ENCODE measurements around the gene RALY. TPM values are rescaled to one million over a fixed set of nuclear protein-coding genes. Genes with fewer than 3 reads are reported as not detected.

RALY gene
- total and polyA plus RNA-seq, 10 of the 15 experiments (the other 5 are each of a cell fraction or from before 2014, with no cell fraction given): 1.2 to 246 (median 137) TPM

DNA sequence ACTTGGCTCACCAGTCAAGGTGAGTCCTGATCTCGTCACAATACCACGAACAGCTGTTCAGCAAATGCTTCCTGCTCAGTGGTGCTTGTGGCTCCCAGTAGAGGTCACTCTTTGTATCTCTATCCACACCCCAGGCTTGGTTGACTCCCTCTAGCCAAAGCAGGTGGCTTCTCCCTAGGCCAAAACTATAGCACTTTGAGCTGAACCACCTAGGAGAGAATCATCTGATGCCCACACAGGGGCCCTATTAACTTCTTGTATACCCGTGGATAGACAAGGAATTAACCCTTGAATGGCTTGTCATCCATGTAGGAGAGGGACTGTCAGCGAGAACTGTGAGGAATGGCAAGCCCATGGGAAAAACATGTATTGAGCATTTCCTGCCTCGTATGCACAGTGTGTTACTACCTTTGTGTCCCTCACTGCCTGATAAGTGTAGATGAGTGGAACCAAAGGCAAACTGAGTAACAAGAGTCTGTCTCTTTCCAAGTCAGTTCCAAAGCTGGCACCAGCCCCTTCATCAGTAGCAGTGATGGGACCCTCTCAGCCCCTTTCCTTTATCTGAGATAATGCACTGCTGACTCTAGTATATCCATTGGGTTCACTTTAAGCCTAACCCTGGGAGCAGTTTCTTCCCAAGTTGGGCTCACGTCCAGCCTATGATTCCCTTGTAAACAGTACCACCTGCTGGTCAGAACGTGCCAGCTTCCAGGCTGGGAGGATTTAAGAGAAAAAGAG lies 75.8 kb downstream of the RALY start:
- DNase-seq (ENCODE audit: low read depth, low spot score) (peak; percentile 30), FAIRE-seq (peak; percentile 86), ATAC-seq (peak; percentile 97)
- no peaks in the 10 kb centered on the region for H3K27me3 ChIP-seq (replicated peaks in 1 of 2; ENCODE audit: control insufficient read depth in 2 of 2, insufficient read depth in 2 of 2, low read length in 1 of 2)
- H3K36me3 ChIP-seq (ENCODE audit: control insufficient read depth in 2 of 2, insufficient read depth in 2 of 2, low read length in 1 of 2): peaks cover 14 to 17% of the 10 kb centered on the region in 2 experiments
- H3K4me2 ChIP-seq (ENCODE audit: control insufficient read depth, insufficient read depth): no peak overlapping the region
- H4K20me1 ChIP-seq (ENCODE audit: control insufficient read depth, insufficient read depth): no peaks in the 10 kb centered on the region; the same call in 1 of the 2 replicates
- WGBS (ENCODE audit: insufficient coverage, insufficient replicate concordance, low lambda C conversion rate, missing lambda C conversion rate): 29% methylated on average over 7 of the region's 7 CpGs
- H3K9me3 ChIP-seq (replicated peaks; ENCODE audit: control insufficient read depth, insufficient read depth, low read length): no peaks in the 10 kb centered on the region
- BruUV-seq (replicated peaks): no TSS peak
- H3K9ac ChIP-seq (ENCODE audit: control insufficient read depth, insufficient read depth, low read length): no peak overlapping the region
- H3K4me1 ChIP-seq (ENCODE audit: control insufficient read depth, insufficient read depth, low read length): no peaks in the 10 kb centered on the region
- H2AFZ ChIP-seq (ENCODE audit: control insufficient read depth, low read depth, low read length): no peak overlapping the region
- no peak overlapping the region for H3K4me3 ChIP-seq
- intact Hi-C loops (cut with micrococcal nuclease; ENCODE audit: unreplicated experiment): loop anchor here (1.0 to 5.0 kb wide), 3 partner anchors 60 to 206 kb away; no protein-coding TSS in a partner anchor
- no peak overlapping the region for H3K27ac ChIP-seq (ENCODE audit: control insufficient read depth, insufficient read depth)
- in situ Hi-C loops (cut with MboI): loop anchor here (5.0 kb wide), 1 partner anchor 202 kb away; no protein-coding TSS in a partner anchor
- ChIA-PET RAD21 (ENCODE audit: unreplicated experiment) (interaction anchor here (1.1 to 2.5 kb wide), 3 partner anchors 9 to 207 kb away, joined by 3 to 7 read pairs (median 3); no protein-coding TSS in a partner anchor), SMC1A (ENCODE audit: uncharacterized antibody, unreplicated experiment) (interaction anchor here (0.9 to 3.2 kb wide), 9 partner anchors 9 to 233 kb away, joined by 3 to 17 read pairs (median 3); partner anchors contain the start of gene EIF2S2), CTCF (interaction anchor here (0.6 to 4.0 kb wide), 25 partner anchors 9 to 256 kb away, joined by 3 to 30 read pairs (median 4); partner anchors contain the start of gene EIF2S2), POLR2A (interaction anchor here (0.5 to 1.4 kb wide), 3 partner anchors 22 to 1734 kb away, joined by 3 to 4 read pairs (median 3); partner anchors contain the start of gene EIF2S2)
- peaks cover 6% of the 10 kb centered on the region for H3K79me2 ChIP-seq (ENCODE audit: control insufficient read depth, insufficient read depth, low read length)
- no peak for TF ChIP-seq ASH2L (IDR thresholded peaks at IDR 0.05; ENCODE audit: borderline replicate concordance, low read depth)
- TF ChIP-seq MXI1 (IDR thresholded peaks at IDR 0.05; ENCODE audit: low read depth, low read length): no peak
- TF ChIP-seq ESRRA (IDR thresholded peaks at IDR 0.05; ENCODE audit: low read length): no peak
- peak; percentile 91 for TF ChIP-seq RAD21 (IDR thresholded peaks at IDR 0.05; ENCODE audit: insufficient read depth, low read depth, low read length)
- TF ChIP-seq SREBF1 (IDR thresholded peaks at IDR 0.05; ENCODE audit: low read length): no peak
- TF ChIP-seq, protein P1, sequence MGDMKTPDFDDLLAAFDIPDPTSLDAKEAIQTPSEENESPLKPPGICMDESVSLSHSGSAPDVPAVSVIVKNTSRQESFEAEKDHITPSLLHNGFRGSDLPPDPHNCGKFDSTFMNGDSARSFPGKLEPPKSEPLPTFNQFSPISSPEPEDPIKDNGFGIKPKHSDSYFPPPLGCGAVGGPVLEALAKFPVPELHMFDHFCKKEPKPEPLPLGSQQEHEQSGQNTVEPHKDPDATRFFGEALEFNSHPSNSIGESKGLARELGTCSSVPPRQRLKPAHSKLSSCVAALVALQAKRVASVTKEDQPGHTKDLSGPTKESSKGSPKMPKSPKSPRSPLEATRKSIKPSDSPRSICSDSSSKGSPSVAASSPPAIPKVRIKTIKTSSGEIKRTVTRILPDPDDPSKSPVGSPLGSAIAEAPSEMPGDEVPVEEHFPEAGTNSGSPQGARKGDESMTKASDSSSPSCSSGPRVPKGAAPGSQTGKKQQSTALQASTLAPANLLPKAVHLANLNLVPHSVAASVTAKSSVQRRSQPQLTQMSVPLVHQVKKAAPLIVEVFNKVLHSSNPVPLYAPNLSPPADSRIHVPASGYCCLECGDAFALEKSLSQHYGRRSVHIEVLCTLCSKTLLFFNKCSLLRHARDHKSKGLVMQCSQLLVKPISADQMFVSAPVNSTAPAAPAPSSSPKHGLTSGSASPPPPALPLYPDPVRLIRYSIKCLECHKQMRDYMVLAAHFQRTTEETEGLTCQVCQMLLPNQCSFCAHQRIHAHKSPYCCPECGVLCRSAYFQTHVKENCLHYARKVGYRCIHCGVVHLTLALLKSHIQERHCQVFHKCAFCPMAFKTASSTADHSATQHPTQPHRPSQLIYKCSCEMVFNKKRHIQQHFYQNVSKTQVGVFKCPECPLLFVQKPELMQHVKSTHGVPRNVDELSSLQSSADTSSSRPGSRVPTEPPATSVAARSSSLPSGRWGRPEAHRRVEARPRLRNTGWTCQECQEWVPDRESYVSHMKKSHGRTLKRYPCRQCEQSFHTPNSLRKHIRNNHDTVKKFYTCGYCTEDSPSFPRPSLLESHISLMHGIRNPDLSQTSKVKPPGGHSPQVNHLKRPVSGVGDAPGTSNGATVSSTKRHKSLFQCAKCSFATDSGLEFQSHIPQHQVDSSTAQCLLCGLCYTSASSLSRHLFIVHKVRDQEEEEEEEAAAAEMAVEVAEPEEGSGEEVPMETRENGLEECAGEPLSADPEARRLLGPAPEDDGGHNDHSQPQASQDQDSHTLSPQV (IDR thresholded peaks at IDR 0.05): no peak
- no peak for TF ChIP-seq BRCA1 (IDR thresholded peaks at IDR 0.05; ENCODE audit: low read depth, low read length)
- no peak for TF ChIP-seq YY1 (IDR thresholded peaks at IDR 0.05; ENCODE audit: low read depth, low read length)
- TF ChIP-seq, protein P2, sequence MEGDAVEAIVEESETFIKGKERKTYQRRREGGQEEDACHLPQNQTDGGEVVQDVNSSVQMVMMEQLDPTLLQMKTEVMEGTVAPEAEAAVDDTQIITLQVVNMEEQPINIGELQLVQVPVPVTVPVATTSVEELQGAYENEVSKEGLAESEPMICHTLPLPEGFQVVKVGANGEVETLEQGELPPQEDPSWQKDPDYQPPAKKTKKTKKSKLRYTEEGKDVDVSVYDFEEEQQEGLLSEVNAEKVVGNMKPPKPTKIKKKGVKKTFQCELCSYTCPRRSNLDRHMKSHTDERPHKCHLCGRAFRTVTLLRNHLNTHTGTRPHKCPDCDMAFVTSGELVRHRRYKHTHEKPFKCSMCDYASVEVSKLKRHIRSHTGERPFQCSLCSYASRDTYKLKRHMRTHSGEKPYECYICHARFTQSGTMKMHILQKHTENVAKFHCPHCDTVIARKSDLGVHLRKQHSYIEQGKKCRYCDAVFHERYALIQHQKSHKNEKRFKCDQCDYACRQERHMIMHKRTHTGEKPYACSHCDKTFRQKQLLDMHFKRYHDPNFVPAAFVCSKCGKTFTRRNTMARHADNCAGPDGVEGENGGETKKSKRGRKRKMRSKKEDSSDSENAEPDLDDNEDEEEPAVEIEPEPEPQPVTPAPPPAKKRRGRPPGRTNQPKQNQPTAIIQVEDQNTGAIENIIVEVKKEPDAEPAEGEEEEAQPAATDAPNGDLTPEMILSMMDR (IDR thresholded peaks at IDR 0.05 in 2 of 3, conservative IDR thresholded peaks at IDR 0.05 in 1 of 3; ENCODE audit: control insufficient read depth in 2 of 3, extremely low read depth in 1 of 3, insufficient read depth in 1 of 3, low read depth in 3 of 3, low read length in 3 of 3): peak; percentile 76 to 86 (median 78)
- TF ChIP-seq, protein P3, sequence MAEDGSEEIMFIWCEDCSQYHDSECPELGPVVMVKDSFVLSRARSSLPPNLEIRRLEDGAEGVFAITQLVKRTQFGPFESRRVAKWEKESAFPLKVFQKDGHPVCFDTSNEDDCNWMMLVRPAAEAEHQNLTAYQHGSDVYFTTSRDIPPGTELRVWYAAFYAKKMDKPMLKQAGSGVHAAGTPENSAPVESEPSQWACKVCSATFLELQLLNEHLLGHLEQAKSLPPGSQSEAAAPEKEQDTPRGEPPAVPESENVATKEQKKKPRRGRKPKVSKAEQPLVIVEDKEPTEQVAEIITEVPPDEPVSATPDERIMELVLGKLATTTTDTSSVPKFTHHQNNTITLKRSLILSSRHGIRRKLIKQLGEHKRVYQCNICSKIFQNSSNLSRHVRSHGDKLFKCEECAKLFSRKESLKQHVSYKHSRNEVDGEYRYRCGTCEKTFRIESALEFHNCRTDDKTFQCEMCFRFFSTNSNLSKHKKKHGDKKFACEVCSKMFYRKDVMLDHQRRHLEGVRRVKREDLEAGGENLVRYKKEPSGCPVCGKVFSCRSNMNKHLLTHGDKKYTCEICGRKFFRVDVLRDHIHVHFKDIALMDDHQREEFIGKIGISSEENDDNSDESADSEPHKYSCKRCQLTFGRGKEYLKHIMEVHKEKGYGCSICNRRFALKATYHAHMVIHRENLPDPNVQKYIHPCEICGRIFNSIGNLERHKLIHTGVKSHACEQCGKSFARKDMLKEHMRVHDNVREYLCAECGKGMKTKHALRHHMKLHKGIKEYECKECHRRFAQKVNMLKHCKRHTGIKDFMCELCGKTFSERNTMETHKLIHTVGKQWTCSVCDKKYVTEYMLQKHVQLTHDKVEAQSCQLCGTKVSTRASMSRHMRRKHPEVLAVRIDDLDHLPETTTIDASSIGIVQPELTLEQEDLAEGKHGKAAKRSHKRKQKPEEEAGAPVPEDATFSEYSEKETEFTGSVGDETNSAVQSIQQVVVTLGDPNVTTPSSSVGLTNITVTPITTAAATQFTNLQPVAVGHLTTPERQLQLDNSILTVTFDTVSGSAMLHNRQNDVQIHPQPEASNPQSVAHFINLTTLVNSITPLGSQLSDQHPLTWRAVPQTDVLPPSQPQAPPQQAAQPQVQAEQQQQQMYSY (CRISPR knock-in tag; IDR thresholded peaks at IDR 0.05): no peak
- 0 out of 2 replicates have a peak, but pooled peaks have one; percentile 57 for TF ChIP-seq WRNIP1 (IDR thresholded peaks at IDR 0.05; ENCODE audit: borderline replicate concordance, low read depth, low read length)
- TF ChIP-seq PAX8 (IDR thresholded peaks at IDR 0.05): no peak

Data from GM12878 (cell line).